ENCODE measurements around the gene ANKUB1.
"Not testable (repeated sequence)": the region's sequence is repeated elsewhere in the genome, so short reads cannot be mapped to it uniquely, and the experiment has no call there.

The ANKUB1 gene, protein sequence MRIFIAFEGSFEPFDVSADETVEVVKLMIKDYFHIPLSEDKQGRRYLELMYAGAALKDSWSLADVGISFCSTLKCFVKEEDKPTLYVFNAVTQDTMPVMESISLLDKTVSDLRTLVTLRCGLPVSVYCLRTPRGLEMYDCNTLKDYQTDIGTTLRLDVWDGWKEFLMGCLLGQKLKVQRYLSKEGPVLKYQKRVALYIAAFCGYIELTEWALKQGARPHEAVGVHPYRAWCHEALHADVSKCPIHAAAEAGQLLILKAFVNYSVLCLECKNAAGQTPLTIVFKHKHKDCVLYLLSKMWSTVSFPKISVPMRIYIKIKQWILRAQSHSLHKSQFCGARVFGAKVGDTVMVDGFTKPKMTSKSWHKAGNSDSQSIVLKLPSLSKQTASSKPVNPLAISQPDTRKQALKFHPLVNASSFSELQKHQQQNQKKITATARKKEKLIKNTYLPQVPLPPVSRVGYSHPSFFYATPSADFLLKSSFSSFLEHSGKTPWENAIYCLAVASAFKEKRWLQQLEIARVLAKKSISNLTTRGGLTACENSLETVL

DNA sequence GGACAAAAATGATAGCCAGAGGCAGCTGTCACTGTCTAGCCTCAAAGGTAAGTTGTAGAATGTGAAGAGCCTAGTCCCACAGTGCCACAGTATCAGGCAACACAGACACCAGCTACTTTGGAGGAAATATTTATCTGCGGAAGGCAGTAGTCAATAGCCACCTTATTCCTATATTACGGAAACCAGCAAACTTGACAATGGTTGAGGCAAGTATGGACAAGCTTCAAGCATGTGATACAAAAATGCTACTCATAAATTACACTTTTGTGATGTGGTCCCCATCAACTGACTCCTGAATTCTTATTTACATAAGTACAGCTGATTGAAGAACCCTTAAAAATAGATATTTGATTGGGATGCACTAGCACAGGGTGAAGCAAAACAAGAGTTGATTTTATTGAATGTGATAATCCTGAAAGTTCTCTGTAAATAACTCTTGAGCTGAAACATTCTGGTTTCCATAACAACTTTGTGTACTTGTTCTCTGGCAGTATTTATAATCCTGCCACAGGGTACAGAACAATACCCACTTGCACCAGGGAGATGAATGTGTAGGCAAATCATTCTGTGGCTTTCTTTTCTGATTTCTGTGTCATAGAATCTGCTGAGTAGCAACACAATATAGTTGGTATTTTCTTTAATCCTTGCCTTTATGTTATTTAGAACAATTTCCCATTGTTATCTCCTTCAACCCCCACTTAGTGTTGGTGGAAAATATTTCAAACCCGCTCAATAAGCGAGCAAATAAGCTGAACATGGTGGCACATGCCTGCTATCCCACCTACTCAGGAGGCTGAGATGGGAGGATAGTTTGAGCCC lies at the start of gene ANKUB1:
Gene ANKUB1 (minus strand): TSS at position 103 of the 819 bp plus-strand sequence. CDS start 188 bp downstream, outside the sequence.
- DNase-seq (ENCODE audit: insufficient read length, low spot score): no peak
- no peak for FAIRE-seq

GRCh38 chr3:149839896-149840295 lies 47.5 kb upstream of the ANKUB1 start:
- DNase-seq (ENCODE audit: insufficient read length, low spot score): no peak
- FAIRE-seq: no peak

GRCh38 chr3:149839469-149839868 lies 47.1 kb upstream of the ANKUB1 start:
- DNase-seq (ENCODE audit: insufficient read length, low spot score); FAIRE-seq: not testable (repeated sequence)

DNA sequence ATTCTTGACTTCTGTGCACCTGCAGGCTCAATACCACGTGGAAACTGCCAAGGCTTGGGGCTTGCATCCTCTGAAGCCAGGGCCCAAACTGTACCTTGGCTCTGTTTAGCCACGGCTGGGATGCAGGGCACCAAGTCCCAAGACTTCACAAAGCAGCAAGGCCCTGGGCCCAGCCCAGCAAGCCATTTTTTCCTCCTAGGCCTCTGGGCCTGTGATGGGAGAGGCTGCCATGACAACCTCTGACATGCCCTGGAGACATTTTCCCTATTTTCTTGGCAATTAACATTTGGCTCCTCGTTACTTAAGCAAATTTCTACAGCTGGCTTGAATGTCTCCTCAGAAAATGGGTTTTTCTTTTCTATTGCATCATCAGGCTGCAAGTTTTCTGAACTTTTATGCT lies 46.1 kb upstream of the ANKUB1 start:
- DNase-seq (ENCODE audit: insufficient read length, low spot score); FAIRE-seq: not testable (repeated sequence)

- DNase-seq (ENCODE audit: insufficient read length, low spot score): no peak
- FAIRE-seq: no peak
Observed at GRCh38 chr3:149833241-149833640, 40.9 kb upstream of the ANKUB1 start.

GRCh38 chr3:149832086-149832485 lies 39.7 kb upstream of the ANKUB1 start:
- FAIRE-seq (no peak), DNase-seq (ENCODE audit: insufficient read length, low spot score) (no peak)

DNA sequence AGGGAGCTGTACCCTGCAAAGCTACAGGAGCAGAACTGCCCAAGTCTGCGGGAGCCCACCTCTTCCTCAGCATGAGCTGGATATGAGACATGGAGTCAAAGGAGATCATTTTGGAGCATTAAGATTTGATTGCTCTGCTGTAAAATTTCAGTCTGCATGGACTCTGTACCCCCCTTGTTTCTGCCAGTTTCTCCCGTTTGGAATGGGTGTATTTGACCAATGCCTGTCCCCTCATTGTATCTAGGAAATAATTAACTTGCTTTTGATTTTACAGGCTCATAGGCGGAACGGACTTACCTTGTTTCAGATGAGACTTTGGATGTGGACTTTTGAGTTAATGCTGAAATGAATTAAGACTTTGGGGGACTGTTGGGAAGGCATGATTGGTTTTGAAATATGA lies 39.0 kb upstream of the ANKUB1 start:
- DNase-seq (ENCODE audit: insufficient read length, low spot score) (no peak), FAIRE-seq (no peak)

DNA sequence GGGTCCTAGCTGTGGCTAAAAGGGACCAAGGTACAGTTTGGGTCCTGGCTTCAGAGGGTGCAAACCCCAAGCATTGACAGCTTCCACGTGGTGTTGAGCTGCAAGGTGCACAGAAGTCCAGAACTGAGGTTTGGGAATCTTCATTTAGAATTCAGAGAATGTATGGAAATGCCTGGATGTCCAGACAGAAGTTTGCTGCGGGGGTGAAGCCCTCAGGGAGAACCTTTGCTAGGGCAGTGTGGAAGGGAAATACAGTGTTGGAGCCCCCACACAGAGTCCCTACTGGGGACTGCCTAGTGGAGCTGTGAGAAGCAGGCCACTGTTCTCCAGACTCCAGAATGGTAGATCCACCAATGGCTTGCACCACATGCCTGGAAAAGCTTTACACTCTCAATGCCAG lies 38.5 kb upstream of the ANKUB1 start:
- FAIRE-seq: no peak

DNA sequence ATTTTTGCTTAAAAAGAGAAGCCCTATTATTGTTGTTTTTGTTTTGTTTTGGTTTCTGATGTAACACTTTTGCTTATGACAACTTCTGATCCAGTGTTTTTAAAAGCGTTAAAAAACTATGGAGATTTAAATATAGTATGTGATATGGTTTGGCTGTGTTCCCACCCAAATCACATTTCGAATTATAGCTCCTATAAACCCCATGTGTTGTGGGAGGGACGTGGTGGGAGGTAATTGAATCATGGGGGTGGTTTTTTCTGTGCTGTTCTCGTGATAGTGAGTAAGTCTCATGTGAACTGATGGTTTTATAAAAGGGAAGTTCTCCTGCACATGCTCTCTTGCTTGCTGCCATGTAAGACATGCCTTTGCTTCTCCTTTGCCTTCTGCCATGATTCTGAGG lies 37.3 kb upstream of the ANKUB1 start:
- not testable (repeated sequence) for FAIRE-seq; DNase-seq (ENCODE audit: insufficient read length, low spot score)

More for the DNA sequence above, 38.5 kb upstream of the ANKUB1 start:
- DNase-seq (ENCODE audit: insufficient read length, low spot score): no peak

GRCh38 chr3:149828390-149828789 lies 36.0 kb upstream of the ANKUB1 start:
- FAIRE-seq: no peak

DNA sequence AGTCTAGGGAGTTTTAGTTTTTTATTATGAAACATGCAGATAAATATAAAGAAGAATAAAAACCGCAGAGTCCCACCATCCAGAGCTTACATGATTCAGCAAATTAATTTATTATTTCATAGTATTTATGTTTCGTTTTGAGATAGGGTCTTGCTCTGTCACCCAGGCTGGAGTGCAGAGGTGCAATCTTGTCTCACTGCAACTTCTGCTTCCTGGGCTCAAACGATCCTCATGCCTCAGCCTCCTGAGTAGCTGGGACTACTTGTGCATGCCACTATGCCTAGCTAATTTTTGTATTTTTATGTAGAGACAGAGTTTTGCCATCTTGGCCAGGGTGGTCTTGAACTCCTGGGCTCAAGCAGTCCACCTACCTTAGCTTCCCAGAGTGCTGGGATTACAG lies 34.3 kb upstream of the ANKUB1 start:
- FAIRE-seq: no peak
- DNase-seq (ENCODE audit: insufficient read length, low spot score): no peak

More at GRCh38 chr3:149828390-149828789, 36.0 kb upstream of the ANKUB1 start:
- DNase-seq (ENCODE audit: insufficient read length, low spot score): no peak

- DNase-seq (ENCODE audit: insufficient read length, low spot score) (no peak), FAIRE-seq (no peak)
Observed at GRCh38 chr3:149820183-149820582, 27.8 kb upstream of the ANKUB1 start.

DNA sequence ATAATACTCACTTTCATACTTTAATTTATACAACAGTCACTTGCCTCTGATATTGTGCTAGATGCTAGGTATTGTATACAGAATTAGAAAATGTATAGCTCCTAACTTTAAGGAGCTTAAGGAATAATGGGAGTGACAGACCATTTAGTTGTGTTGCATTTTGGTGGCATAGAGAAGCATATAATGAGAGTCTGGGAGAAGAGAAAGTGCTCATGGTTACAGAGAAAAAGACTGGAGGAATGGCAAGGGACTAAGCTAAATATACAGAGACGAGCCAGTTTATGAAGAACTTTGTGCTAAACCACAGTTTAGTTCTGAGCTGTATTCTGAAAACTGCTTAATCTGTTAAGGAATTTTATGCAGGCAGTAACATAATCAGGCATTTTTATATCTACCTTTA lies 27.1 kb upstream of the ANKUB1 start:
- FAIRE-seq: no peak

DNA sequence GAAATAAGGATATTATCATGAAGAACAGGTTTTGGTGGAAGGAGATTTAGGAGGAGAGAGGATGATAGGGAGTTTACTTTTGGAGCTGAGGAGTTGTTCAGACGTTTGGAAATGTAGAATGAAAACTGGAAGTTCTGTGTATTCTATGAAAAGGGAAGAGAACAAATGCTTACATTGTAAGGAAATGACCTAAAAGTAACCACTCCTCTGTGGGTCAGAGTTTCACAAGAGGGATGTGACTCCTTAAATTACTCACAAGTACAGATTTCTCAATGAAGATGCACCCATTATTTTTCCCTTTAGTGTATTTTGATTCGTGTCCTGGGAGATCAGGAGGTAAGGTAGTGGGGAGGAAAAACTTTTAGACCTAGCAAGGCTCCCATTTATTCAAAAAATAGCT lies 24.6 kb upstream of the ANKUB1 start:
- FAIRE-seq: no peak
- DNase-seq (ENCODE audit: insufficient read length, low spot score): no peak

More for the DNA sequence above, 27.1 kb upstream of the ANKUB1 start:
- DNase-seq (ENCODE audit: insufficient read length, low spot score): no peak

DNA sequence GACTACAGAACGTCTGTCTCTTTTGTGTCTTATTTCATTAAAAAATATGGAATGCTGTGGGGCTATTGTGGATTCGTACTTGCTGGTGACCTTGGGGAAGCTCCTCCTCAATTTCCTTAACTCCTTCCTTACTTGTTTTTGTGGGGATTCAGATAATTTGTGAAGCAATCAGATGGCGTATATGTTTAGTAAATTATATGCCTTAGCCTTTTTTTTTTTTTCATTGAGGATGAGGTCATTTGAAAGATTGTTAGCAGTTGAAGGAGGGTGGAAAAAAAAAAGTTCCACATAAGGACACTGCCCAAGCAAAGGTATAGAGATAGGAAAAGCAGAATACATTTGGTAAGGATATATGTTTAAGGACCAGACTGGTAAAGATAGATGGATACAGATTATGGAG lies 24.0 kb upstream of the ANKUB1 start:
- FAIRE-seq (no peak), DNase-seq (ENCODE audit: insufficient read length, low spot score) (no peak)

GRCh38 chr3:149815728-149816127 lies 23.4 kb upstream of the ANKUB1 start:
- no peak for FAIRE-seq

GRCh38 chr3:149815321-149815720 lies 23.0 kb upstream of the ANKUB1 start:
- no peak for FAIRE-seq
- no peak for DNase-seq (ENCODE audit: insufficient read length, low spot score)

More at GRCh38 chr3:149815728-149816127, 23.4 kb upstream of the ANKUB1 start:
- DNase-seq (ENCODE audit: insufficient read length, low spot score): no peak

DNA sequence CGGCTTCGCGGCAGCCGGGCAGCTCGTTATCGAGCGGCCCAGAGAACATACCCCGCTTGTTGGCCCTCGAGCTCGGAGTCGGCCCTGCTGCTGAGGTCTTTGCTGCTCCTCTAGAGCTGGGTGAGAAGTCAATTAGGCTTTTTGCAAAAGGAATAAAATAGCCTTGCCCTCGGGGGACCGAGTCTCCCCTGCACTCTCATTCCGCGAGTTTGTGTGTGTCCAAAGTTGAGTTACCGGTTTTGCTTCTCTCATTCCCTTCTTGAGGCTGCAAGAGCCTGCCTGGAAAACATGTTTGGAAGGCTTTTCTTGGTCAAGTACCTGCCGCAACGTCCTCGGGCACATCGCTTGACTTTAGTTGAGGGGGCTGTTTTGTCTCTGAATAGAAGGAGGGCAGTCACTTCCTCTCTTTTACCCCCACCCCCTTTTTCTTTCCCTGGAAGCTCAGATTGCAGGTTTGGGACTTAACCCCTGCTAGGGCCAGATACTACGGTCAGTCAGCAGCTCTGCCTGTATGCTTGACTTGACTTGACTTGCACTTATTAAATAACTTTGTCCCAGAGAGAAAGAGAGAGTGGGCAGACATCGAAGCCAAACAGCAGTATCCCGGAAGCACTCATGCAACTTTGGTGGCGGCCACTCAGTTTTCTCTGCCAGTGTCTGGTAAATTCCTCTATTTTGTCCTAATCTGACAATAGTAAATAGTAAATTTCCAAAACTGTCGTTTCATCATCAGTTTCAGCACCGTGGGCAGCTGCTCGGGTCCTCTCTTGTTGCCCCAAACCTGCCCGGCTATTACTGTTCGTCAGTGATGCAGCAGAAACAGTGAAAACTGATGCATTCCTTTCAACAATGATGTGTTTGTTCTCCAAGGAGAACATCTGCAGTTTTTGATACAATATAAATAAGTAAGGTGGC lies 21.3 kb upstream of the ANKUB1 start:
- FAIRE-seq (no peak), DNase-seq (ENCODE audit: insufficient read length, low spot score) (peak; percentile 23)

DNA sequence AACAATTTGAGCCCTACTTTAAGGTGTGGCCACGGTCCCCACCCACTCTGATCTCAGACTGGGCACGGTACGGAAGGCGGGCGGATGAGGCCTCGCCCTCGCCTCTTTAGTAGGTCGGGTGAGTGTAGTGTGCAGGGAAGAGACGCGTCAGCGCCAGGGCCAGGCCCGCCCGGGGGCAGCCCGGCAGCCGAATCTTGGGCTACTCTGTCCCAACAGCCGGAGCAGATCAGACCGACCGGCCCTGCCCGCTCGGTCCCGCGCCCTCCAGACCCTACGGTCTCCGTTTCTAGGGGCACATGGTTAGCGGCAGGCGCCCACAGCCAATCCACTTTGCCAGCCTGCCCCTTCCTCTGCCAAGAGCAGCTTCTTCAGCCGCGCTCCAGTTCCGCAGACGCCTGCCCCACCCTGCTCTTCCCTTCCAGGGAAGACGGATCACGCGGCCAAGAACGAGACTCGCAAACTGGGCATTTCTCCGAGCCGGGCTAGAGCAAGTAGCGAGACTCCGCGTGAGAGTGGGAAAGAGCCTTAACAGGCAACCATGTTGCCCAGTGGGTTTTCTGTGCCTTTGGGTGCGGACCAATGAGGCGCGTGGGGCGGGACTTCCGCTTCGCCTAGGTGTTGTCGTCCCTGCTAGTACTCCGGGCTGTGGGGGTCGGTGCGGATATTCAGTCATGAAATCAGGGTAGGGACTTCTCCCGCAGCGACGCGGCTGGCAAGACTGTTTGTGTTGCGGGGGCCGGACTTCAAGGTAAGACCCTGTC lies 20.4 kb upstream of the ANKUB1 start, which contains the start of gene RNF13:
Gene RNF13 (plus strand): TSS at position 610 of the 761 bp plus-strand sequence. CDS start 32,812 bp downstream, outside the sequence.
- FAIRE-seq (peak; percentile 20), DNase-seq (ENCODE audit: insufficient read length, low spot score) (peak; percentile 95)

Data from HTR-8/SVneo (cell line).